Measurements from ENCODE around the gene MYO1B. TPM values are rescaled to one million over a fixed set of nuclear protein-coding genes. Genes with fewer than 3 reads are reported as not detected.

The MYO1B gene
- total and polyA plus RNA-seq, 2 donors (not counting 1 experiment from before 2014, with no cell fraction given) = 151 to 194 TPM

GRCh38 chr2:191430476-191430875, 185.3 kb downstream of the MYO1B start:
- Histone ChIP-seq H3K9ac (ENCODE audit: insufficient read depth, low read length) (no peak overlapping the region), H3K4me1 (ENCODE audit: control insufficient read depth, extremely low read depth, insufficient read depth, low read length) (no peaks in the 10 kb centered on the region), H3K9me3 (ENCODE audit: control insufficient read depth, insufficient read depth, low read depth, low read length) (no peaks in the 10 kb centered on the region), H3K79me2 (ENCODE audit: control insufficient read depth, insufficient read depth, low read length) (no peaks in the 10 kb centered on the region), H3K4me3 (replicated peaks in 1 of 4; ENCODE audit: control extremely low read depth in 1 of 4, insufficient read depth in 1 of 4, low read depth in 3 of 4, low read length in 4 of 4) (no peak overlapping the region), H4K20me1 (ENCODE audit: control insufficient read depth, extremely low read depth, insufficient read depth, low read length) (no peaks in the 10 kb centered on the region), H3K36me3 (ENCODE audit: control insufficient read depth, insufficient read depth, low read length) (no peaks in the 10 kb centered on the region), H2AFZ (ENCODE audit: low read length) (no peak overlapping the region), H3K27ac (ENCODE audit: insufficient read depth, low read length) (no peak overlapping the region), H3K4me2 (ENCODE audit: extremely low read depth, insufficient read depth, low read length) (no peak overlapping the region), H3K27me3 (ENCODE audit: control insufficient read depth, insufficient read depth, low read length) (no peaks in the 10 kb centered on the region)
- TF ChIP-seq, protein P1, sequence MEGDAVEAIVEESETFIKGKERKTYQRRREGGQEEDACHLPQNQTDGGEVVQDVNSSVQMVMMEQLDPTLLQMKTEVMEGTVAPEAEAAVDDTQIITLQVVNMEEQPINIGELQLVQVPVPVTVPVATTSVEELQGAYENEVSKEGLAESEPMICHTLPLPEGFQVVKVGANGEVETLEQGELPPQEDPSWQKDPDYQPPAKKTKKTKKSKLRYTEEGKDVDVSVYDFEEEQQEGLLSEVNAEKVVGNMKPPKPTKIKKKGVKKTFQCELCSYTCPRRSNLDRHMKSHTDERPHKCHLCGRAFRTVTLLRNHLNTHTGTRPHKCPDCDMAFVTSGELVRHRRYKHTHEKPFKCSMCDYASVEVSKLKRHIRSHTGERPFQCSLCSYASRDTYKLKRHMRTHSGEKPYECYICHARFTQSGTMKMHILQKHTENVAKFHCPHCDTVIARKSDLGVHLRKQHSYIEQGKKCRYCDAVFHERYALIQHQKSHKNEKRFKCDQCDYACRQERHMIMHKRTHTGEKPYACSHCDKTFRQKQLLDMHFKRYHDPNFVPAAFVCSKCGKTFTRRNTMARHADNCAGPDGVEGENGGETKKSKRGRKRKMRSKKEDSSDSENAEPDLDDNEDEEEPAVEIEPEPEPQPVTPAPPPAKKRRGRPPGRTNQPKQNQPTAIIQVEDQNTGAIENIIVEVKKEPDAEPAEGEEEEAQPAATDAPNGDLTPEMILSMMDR (conservative IDR thresholded peaks at IDR 0.05 in 1 of 2, IDR thresholded peaks at IDR 0.05 in 1 of 2; ENCODE audit: low read depth in 1 of 2, low read length in 2 of 2) = no peak
- TF ChIP-seq EZH2 (IDR thresholded peaks at IDR 0.05; ENCODE audit: low read length, missing control alignments) = no peak
- DNase-seq (ENCODE audit: low read depth in 2 of 2) = no peak

- H3K36me3 ChIP-seq (ENCODE audit: control insufficient read depth, insufficient read depth, low read length) = no peaks in the 10 kb centered on the region
- H3K79me2 ChIP-seq (ENCODE audit: control insufficient read depth, insufficient read depth, low read length) = no peaks in the 10 kb centered on the region
- peak in 1 of 2 donors; percentile 19 for DNase-seq (ENCODE audit: low read depth in 2 of 2)
- H3K4me1 ChIP-seq (ENCODE audit: control insufficient read depth, extremely low read depth, insufficient read depth, low read length) = no peaks in the 10 kb centered on the region
- no peak overlapping the region for H3K9ac ChIP-seq (ENCODE audit: insufficient read depth, low read length)
- H3K27ac ChIP-seq (ENCODE audit: insufficient read depth, low read length) = no peak overlapping the region
- TF ChIP-seq EZH2 (IDR thresholded peaks at IDR 0.05; ENCODE audit: low read length, missing control alignments) = no peak
- TF ChIP-seq, protein P1 (conservative IDR thresholded peaks at IDR 0.05 in 1 of 2, IDR thresholded peaks at IDR 0.05 in 1 of 2; ENCODE audit: low read depth in 1 of 2, low read length in 2 of 2) = no peak
- H4K20me1 ChIP-seq (ENCODE audit: control insufficient read depth, extremely low read depth, insufficient read depth, low read length) = no peaks in the 10 kb centered on the region
- H2AFZ ChIP-seq (ENCODE audit: low read length) = no peak overlapping the region
- no peaks in the 10 kb centered on the region for H3K9me3 ChIP-seq (ENCODE audit: control insufficient read depth, insufficient read depth, low read depth, low read length)
- H3K27me3 ChIP-seq (ENCODE audit: control insufficient read depth, insufficient read depth, low read length) = no peaks in the 10 kb centered on the region
- H3K4me2 ChIP-seq (ENCODE audit: extremely low read depth, insufficient read depth, low read length) = no peak overlapping the region
- H3K4me3 ChIP-seq (replicated peaks in 1 of 4; ENCODE audit: control extremely low read depth in 1 of 4, insufficient read depth in 1 of 4, low read depth in 3 of 4, low read length in 4 of 4) = no peak overlapping the region
These were observed 186.9 kb downstream of the MYO1B start for GRCh38 chr2:191432121-191432520.

GRCh38 chr2:191434072-191434471, 188.9 kb downstream of the MYO1B start:
- Histone ChIP-seq H3K27ac (ENCODE audit: insufficient read depth, low read length) (no peak overlapping the region), H3K9me3 (ENCODE audit: control insufficient read depth, insufficient read depth, low read depth, low read length) (no peaks in the 10 kb centered on the region), H2AFZ (ENCODE audit: low read length) (no peak overlapping the region), H3K4me1 (ENCODE audit: control insufficient read depth, extremely low read depth, insufficient read depth, low read length) (no peaks in the 10 kb centered on the region), H3K79me2 (ENCODE audit: control insufficient read depth, insufficient read depth, low read length) (no peaks in the 10 kb centered on the region), H3K27me3 (ENCODE audit: control insufficient read depth, insufficient read depth, low read length) (no peaks in the 10 kb centered on the region), H3K4me3 (replicated peaks in 1 of 4; ENCODE audit: control extremely low read depth in 1 of 4, insufficient read depth in 1 of 4, low read depth in 3 of 4, low read length in 4 of 4) (no peak overlapping the region), H3K9ac (ENCODE audit: insufficient read depth, low read length) (no peak overlapping the region), H3K36me3 (ENCODE audit: control insufficient read depth, insufficient read depth, low read length) (no peaks in the 10 kb centered on the region), H3K4me2 (ENCODE audit: extremely low read depth, insufficient read depth, low read length) (no peak overlapping the region), H4K20me1 (ENCODE audit: control insufficient read depth, extremely low read depth, insufficient read depth, low read length) (no peaks in the 10 kb centered on the region)
- DNase-seq (ENCODE audit: low read depth in 2 of 2) = peak in 1 of 2 donors; percentile 12
- TF ChIP-seq, protein P1 (conservative IDR thresholded peaks at IDR 0.05 in 1 of 2, IDR thresholded peaks at IDR 0.05 in 1 of 2; ENCODE audit: low read depth in 1 of 2, low read length in 2 of 2) = no peak
- TF ChIP-seq EZH2 (IDR thresholded peaks at IDR 0.05; ENCODE audit: low read length, missing control alignments) = no peak

Data from fibroblast of lung (primary cell).